HEK293 (cell line): Measurements from ENCODE around the gene COA8.

Experiments used
- SCRT1 ChIP-seq: fragments of 450-650 bp; formaldehyde crosslinking; IDR thresholded peaks from 2 replicates; pipeline ENCODE4 v1.5.1; 2016; ENCODE audit warnings: missing biosample characterization, missing genetic modification characterization, borderline replicate concordance
- ZBTB17 ChIP-seq: fragments of 450-650 bp; formaldehyde crosslinking; IDR thresholded peaks from 2 replicates; pipeline ENCODE4 v1.5.1; 2016; ENCODE audit warnings: missing biosample characterization, missing genetic modification characterization
- ZBTB8A ChIP-seq: fragments of 450-650 bp; formaldehyde crosslinking; IDR thresholded peaks from 2 replicates; pipeline ENCODE4 v1.5.1; 2016; ENCODE audit warnings: missing biosample characterization, missing genetic modification characterization
- ZFP41 ChIP-seq: fragments of 450-650 bp; formaldehyde crosslinking; IDR thresholded peaks from 2 replicates; pipeline ENCODE4 v1.5.1; 2016; ENCODE audit warnings: missing biosample characterization, missing genetic modification characterization, borderline replicate concordance
- ZFP69B ChIP-seq: fragments of 450-650 bp; formaldehyde crosslinking; IDR thresholded peaks from 2 replicates; pipeline ENCODE4 v1.5.1; 2016; ENCODE audit warnings: missing biosample characterization, missing genetic modification characterization
- ZNF112 ChIP-seq: fragments of 450-650 bp; formaldehyde crosslinking; IDR thresholded peaks from 2 replicates; pipeline ENCODE4 v1.5.0; 2017; ENCODE audit warnings: missing biosample characterization, missing genetic modification characterization
- ZNF132 ChIP-seq: fragments of 450-650 bp; formaldehyde crosslinking; IDR thresholded peaks from 2 replicates; pipeline ENCODE4 v1.5.1; 2017; ENCODE audit warnings: missing biosample characterization, missing genetic modification characterization, borderline replicate concordance
- ZNF146 ChIP-seq: fragments of 450-650 bp; formaldehyde crosslinking; IDR thresholded peaks from 2 replicates; pipeline ENCODE4 v1.5.1; 2016; ENCODE audit warnings: missing biosample characterization, missing genetic modification characterization
- ZNF19 ChIP-seq: fragments of 450-650 bp; formaldehyde crosslinking; IDR thresholded peaks from 2 replicates; pipeline ENCODE4; 2016; ENCODE audit warnings: missing biosample characterization, missing genetic modification characterization, low read depth
- ZNF2 ChIP-seq: fragments of 450-650 bp; formaldehyde crosslinking; IDR thresholded peaks from 2 replicates; pipeline ENCODE4 v1.5.1; 2016; ENCODE audit warnings: missing biosample characterization, missing genetic modification characterization
- ZNF214 ChIP-seq: fragments of 450-650 bp; formaldehyde crosslinking; IDR thresholded peaks from 2 replicates; pipeline ENCODE4 v1.5.1; 2017; ENCODE audit warnings: missing biosample characterization, mild to moderate bottlenecking, missing genetic modification characterization, borderline replicate concordance
- ZNF223 ChIP-seq: fragments of 450-650 bp; formaldehyde crosslinking; IDR thresholded peaks from 2 replicates; pipeline ENCODE4 v1.5.1; 2016; ENCODE audit warnings: missing biosample characterization, missing genetic modification characterization
- ZNF23 ChIP-seq: fragments of 450-650 bp; formaldehyde crosslinking; IDR thresholded peaks from 2 replicates; pipeline ENCODE4 v1.5.1; 2016; ENCODE audit warnings: missing biosample characterization, missing genetic modification characterization, borderline replicate concordance
- ZNF24 ChIP-seq: fragments of 450-650 bp; formaldehyde crosslinking; IDR thresholded peaks from 2 replicates; pipeline ENCODE4 v1.5.1; 2016; ENCODE audit warnings: missing biosample characterization, missing genetic modification characterization
- ZNF248 ChIP-seq: fragments of 450-650 bp; formaldehyde crosslinking; IDR thresholded peaks from 2 replicates; pipeline ENCODE4 v1.5.1; 2017; ENCODE audit warnings: missing biosample characterization, missing genetic modification characterization
- ZNF37A ChIP-seq: fragments of 450-650 bp; IDR thresholded peaks from 2 replicates; pipeline ENCODE4 v1.5.1; 2018; ENCODE audit warnings: missing biosample characterization, missing genetic modification characterization
- ZNF585B ChIP-seq: fragments of 450-650 bp; formaldehyde crosslinking; IDR thresholded peaks from 2 replicates; pipeline ENCODE4 v1.5.1; 2016; ENCODE audit warnings: missing biosample characterization, missing genetic modification characterization
- ZNF777 ChIP-seq: fragments of 450-650 bp; formaldehyde crosslinking; IDR thresholded peaks from 2 replicates; pipeline ENCODE4 v1.5.1; 2017; ENCODE audit warnings: missing biosample characterization, missing genetic modification characterization, borderline replicate concordance
- ZNF792 ChIP-seq: fragments of 450-650 bp; formaldehyde crosslinking; IDR thresholded peaks from 2 replicates; pipeline ENCODE4 v1.5.1; 2016; ENCODE audit warnings: missing biosample characterization, missing genetic modification characterization
- ZSCAN16 ChIP-seq: fragments of 450-650 bp; formaldehyde crosslinking; IDR thresholded peaks from 2 replicates; pipeline ENCODE4 v1.5.1; 2016; ENCODE audit warnings: missing biosample characterization, missing genetic modification characterization
- TF ChIP-seq, protein P1 (sequence below): IDR thresholded peaks from 2 replicates; pipeline ENCODE4 v1.6.1; 2011; ENCODE audit warnings: mild to moderate bottlenecking, low read depth, low read length, borderline replicate concordance
- TF ChIP-seq, protein P2 (sequence below): fragments of 450-650 bp; formaldehyde crosslinking; IDR thresholded peaks from 2 replicates; pipeline ENCODE4 v1.5.1; 2016; ENCODE audit warnings: missing biosample characterization, missing genetic modification characterization
- TF ChIP-seq, protein P3 (sequence below): fragments of 450-650 bp; formaldehyde crosslinking; IDR thresholded peaks from 2 replicates; pipeline ENCODE4 v1.5.1; 2016; ENCODE audit warnings: missing biosample characterization, missing genetic modification characterization
- TF ChIP-seq, protein P4 (sequence below): fragments of 450-650 bp; formaldehyde crosslinking; IDR thresholded peaks from 2 replicates; pipeline ENCODE4 v1.5.1; 2017; ENCODE audit warnings: missing biosample characterization, mild to moderate bottlenecking, missing genetic modification characterization, moderate library complexity
- TF ChIP-seq, protein P5 (sequence below): fragments of 450-650 bp; formaldehyde crosslinking; IDR thresholded peaks from 2 replicates; pipeline ENCODE4 v1.5.1; 2016; ENCODE audit warnings: missing biosample characterization, missing genetic modification characterization
- TF ChIP-seq, protein P6 (sequence below): fragments of 450-650 bp; formaldehyde crosslinking; IDR thresholded peaks from 2 replicates; pipeline ENCODE4 v1.5.1; 2017; ENCODE audit warnings: missing biosample characterization, missing genetic modification characterization
- TF ChIP-seq, protein P7 (sequence below): fragments of 450-650 bp; formaldehyde crosslinking; IDR thresholded peaks from 2 replicates; pipeline ENCODE4 v1.5.1; 2017; ENCODE audit warnings: missing biosample characterization, missing genetic modification characterization

Gene COA8

DNA sequence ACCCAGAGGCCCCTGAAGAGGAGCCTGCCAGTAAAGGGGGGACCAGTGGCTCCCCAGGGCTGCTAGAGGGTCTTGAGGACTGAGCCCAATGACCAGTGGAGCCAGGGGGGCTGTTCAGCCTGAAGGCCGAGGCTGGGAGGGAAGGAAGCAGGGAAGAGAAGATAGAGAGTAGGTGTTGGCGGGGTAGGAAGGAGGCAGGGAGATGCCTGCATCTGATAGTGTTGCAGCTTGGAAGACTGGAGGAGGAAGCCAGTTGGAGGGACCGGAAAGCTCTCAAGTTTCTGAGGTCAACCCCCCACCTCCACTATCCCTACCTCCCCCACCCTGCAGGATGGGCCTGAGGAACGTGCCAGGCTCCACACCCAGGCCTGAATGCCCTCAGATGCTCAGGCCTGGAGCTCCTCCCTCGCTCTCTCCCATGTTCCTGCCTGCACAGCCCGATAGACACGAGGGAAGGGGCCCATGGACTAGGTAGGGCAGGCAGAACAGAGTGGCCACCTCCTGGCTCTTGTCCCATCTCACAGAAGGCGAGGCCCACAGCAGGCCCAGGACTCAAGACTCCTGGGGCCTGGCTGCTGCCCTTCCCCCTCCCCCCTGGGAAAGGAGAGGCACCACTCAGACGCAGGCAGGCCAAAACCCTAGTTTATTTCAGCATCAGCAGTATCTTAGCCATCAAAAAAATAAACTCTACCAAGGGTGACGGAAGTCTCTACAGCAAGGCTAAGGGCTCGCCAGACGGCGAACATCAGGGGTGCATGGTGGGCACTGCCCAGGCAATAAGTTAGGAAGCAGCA lies 43.5 kb upstream of the COA8 start (continued):
- TF ChIP-seq ZNF112 (tag by site-specific recombination) (no peak), ZNF248 (tag by site-specific recombination) (no peak), ZFP69B (peak; percentile 81), ZNF214 (tag by site-specific recombination) (no peak), ZSCAN16 (no peak), ZNF792 (tag by site-specific recombination) (no peak), ZNF777 (tag by site-specific recombination) (no peak), ZNF2 (tag by site-specific recombination) (no peak), ZNF585B (tag by site-specific recombination) (no peak), ZNF132 (no peak), ZNF37A (tag by site-specific recombination) (no peak), ZNF223 (tag by site-specific recombination) (no peak), ZNF146 (no peak), ZBTB17 (tag by site-specific recombination) (peak; percentile 99), ZFP41 (tag by site-specific recombination) (no peak), SCRT1 (tag by site-specific recombination) (0 out of 2 replicates have a peak, but pooled peaks have one; percentile 4), ZNF23 (tag by site-specific recombination) (no peak), ZNF24 (tag by site-specific recombination) (0 out of 2 replicates have a peak, but pooled peaks have one; percentile 7), ZBTB8A (peak; percentile 21; the same call in 1 of the 2 replicates), ZNF19 (tag by site-specific recombination) (no peak)
- TF ChIP-seq, protein P1, sequence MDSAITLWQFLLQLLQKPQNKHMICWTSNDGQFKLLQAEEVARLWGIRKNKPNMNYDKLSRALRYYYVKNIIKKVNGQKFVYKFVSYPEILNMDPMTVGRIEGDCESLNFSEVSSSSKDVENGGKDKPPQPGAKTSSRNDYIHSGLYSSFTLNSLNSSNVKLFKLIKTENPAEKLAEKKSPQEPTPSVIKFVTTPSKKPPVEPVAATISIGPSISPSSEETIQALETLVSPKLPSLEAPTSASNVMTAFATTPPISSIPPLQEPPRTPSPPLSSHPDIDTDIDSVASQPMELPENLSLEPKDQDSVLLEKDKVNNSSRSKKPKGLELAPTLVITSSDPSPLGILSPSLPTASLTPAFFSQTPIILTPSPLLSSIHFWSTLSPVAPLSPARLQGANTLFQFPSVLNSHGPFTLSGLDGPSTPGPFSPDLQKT: no peak
- TF ChIP-seq, protein P2, sequence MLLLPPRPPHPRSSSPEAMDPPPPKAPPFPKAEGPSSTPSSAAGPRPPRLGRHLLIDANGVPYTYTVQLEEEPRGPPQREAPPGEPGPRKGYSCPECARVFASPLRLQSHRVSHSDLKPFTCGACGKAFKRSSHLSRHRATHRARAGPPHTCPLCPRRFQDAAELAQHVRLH (tag by site-specific recombination): peak; percentile 28; the same call in 1 of the 2 replicates
- TF ChIP-seq, protein P3, sequence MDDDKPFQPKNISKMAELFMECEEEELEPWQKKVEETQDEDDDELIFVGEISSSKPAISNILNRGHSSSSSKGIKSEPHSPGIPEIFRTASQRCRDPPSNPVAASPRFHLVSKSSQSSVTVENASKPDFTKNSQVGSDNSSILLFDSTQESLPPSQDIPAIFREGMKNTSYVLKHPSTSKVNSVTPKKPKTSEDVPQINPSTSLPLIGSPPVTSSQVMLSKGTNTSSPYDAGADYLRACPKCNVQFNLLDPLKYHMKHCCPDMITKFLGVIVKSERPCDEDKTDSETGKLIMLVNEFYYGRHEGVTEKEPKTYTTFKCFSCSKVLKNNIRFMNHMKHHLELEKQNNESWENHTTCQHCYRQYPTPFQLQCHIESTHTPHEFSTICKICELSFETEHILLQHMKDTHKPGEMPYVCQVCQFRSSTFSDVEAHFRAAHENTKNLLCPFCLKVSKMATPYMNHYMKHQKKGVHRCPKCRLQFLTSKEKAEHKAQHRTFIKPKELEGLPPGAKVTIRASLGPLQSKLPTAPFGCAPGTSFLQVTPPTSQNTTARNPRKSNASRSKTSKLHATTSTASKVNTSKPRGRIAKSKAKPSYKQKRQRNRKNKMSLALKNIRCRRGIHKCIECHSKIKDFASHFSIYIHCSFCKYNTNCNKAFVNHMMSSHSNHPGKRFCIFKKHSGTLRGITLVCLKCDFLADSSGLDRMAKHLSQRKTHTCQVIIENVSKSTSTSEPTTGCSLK (tag by site-specific recombination): no peak
- TF ChIP-seq, protein P4, sequence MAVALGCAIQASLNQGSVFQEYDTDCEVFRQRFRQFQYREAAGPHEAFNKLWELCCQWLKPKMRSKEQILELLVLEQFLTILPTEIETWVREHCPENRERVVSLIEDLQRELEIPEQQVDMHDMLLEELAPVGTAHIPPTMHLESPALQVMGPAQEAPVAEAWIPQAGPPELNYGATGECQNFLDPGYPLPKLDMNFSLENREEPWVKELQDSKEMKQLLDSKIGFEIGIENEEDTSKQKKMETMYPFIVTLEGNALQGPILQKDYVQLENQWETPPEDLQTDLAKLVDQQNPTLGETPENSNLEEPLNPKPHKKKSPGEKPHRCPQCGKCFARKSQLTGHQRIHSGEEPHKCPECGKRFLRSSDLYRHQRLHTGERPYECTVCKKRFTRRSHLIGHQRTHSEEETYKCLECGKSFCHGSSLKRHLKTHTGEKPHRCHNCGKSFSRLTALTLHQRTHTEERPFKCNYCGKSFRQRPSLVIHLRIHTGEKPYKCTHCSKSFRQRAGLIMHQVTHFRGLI (tag by site-specific recombination): no peak
- TF ChIP-seq, protein P5, sequence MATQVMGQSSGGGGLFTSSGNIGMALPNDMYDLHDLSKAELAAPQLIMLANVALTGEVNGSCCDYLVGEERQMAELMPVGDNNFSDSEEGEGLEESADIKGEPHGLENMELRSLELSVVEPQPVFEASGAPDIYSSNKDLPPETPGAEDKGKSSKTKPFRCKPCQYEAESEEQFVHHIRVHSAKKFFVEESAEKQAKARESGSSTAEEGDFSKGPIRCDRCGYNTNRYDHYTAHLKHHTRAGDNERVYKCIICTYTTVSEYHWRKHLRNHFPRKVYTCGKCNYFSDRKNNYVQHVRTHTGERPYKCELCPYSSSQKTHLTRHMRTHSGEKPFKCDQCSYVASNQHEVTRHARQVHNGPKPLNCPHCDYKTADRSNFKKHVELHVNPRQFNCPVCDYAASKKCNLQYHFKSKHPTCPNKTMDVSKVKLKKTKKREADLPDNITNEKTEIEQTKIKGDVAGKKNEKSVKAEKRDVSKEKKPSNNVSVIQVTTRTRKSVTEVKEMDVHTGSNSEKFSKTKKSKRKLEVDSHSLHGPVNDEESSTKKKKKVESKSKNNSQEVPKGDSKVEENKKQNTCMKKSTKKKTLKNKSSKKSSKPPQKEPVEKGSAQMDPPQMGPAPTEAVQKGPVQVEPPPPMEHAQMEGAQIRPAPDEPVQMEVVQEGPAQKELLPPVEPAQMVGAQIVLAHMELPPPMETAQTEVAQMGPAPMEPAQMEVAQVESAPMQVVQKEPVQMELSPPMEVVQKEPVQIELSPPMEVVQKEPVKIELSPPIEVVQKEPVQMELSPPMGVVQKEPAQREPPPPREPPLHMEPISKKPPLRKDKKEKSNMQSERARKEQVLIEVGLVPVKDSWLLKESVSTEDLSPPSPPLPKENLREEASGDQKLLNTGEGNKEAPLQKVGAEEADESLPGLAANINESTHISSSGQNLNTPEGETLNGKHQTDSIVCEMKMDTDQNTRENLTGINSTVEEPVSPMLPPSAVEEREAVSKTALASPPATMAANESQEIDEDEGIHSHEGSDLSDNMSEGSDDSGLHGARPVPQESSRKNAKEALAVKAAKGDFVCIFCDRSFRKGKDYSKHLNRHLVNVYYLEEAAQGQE (tag by site-specific recombination): no peak
- TF ChIP-seq, protein P6, sequence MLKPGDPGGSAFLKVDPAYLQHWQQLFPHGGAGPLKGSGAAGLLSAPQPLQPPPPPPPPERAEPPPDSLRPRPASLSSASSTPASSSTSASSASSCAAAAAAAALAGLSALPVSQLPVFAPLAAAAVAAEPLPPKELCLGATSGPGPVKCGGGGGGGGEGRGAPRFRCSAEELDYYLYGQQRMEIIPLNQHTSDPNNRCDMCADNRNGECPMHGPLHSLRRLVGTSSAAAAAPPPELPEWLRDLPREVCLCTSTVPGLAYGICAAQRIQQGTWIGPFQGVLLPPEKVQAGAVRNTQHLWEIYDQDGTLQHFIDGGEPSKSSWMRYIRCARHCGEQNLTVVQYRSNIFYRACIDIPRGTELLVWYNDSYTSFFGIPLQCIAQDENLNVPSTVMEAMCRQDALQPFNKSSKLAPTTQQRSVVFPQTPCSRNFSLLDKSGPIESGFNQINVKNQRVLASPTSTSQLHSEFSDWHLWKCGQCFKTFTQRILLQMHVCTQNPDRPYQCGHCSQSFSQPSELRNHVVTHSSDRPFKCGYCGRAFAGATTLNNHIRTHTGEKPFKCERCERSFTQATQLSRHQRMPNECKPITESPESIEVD (tag by site-specific recombination): no peak
- TF ChIP-seq, protein P7, sequence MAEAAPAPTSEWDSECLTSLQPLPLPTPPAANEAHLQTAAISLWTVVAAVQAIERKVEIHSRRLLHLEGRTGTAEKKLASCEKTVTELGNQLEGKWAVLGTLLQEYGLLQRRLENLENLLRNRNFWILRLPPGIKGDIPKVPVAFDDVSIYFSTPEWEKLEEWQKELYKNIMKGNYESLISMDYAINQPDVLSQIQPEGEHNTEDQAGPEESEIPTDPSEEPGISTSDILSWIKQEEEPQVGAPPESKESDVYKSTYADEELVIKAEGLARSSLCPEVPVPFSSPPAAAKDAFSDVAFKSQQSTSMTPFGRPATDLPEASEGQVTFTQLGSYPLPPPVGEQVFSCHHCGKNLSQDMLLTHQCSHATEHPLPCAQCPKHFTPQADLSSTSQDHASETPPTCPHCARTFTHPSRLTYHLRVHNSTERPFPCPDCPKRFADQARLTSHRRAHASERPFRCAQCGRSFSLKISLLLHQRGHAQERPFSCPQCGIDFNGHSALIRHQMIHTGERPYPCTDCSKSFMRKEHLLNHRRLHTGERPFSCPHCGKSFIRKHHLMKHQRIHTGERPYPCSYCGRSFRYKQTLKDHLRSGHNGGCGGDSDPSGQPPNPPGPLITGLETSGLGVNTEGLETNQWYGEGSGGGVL (tag by site-specific recombination): peak; percentile 99
